PC-9 (cell line): ENCODE results near the gene KREMEN1. TPM values are rescaled to one million over a fixed set of nuclear protein-coding genes. Genes with fewer than 3 reads are reported as not detected.

Experiments used
- BruUV-seq: library from RNA; stranded (reverse); fragments of 400-500 nt; replicated peaks from 2 replicates; lab custom pipeline; 2021; lab: Mats Ljungman, UMichigan
- CTCF ChIA-PET: fragments of 300-600 bp; sonication (Branson Sonifier 250); formaldehyde crosslinking; loops from one replicate; lab custom pipeline; 2022; ENCODE audit warnings: antibody characterized with exemption; lab: Charles Lee
- POLR2A ChIA-PET: fragments of 300-600 bp; sonication (Branson Sonifier 250); formaldehyde crosslinking; loops from one replicate; lab custom pipeline; 2022; ENCODE audit warnings: antibody characterized with exemption; ENCODE audit not compliant: unreplicated experiment; lab: Charles Lee
- DNase-seq, 2 experiments: peaks; one replicate each; pipeline versions ENCODE4 v3.0.0 to v3.0.0-alpha.2; 2015 to 2022; ENCODE audit warnings: mixed read lengths in 1 of 2
- H2AFZ ChIP-seq: fragments of 200-600 bp; sonication (generic); 2 replicates; pipeline ENCODE4 v1.8.1; 2017; ENCODE audit warnings: antibody characterized with exemption
- H3F3A ChIP-seq: fragments of 200-600 bp; sonication (generic); 2 replicates; pipeline ENCODE4 v1.8.1; 2017; ENCODE audit warnings: antibody characterized with exemption, mild to moderate bottlenecking, low read depth; ENCODE audit not compliant: insufficient read depth
- H3K27ac ChIP-seq: fragments of 200-600 bp; sonication (generic); 2 replicates; pipeline ENCODE4 v1.6.1; 2016; ENCODE audit warnings: mixed run types
- H3K27me3 ChIP-seq: fragments of 200-600 bp; sonication (generic); 2 replicates; pipeline ENCODE4 v1.6.1; 2016; ENCODE audit warnings: low read depth, mixed run types; ENCODE audit not compliant: insufficient read depth
- H3K36me3 ChIP-seq: fragments of 200-600 bp; sonication (generic); 2 replicates; pipeline ENCODE4 v1.6.1; 2016; ENCODE audit warnings: low read depth, mixed run types
- H3K4me1 ChIP-seq: fragments of 200-600 bp; sonication (generic); replicated peaks from 2 replicates; pipeline ENCODE4 v1.6.1; 2016; ENCODE audit warnings: mixed run types; ENCODE audit not compliant: insufficient read depth
- H3K4me2 ChIP-seq: fragments of 200-600 bp; sonication (generic); 2 replicates; pipeline ENCODE4 v1.6.1; 2017; ENCODE audit warnings: mixed run types
- H3K4me3 ChIP-seq: fragments of 200-600 bp; sonication (generic); 2 replicates; pipeline ENCODE4 v1.6.1; 2016; ENCODE audit warnings: mixed run types
- H3K79me2 ChIP-seq: fragments of 200-600 bp; sonication (generic); 2 replicates; pipeline ENCODE4 v1.6.1; 2017; ENCODE audit warnings: low read depth, mixed run types
- H3K9me2 ChIP-seq: fragments of 200-600 bp; sonication (generic); 2 replicates; pipeline ENCODE4 v1.8.1; 2017; ENCODE audit warnings: mild to moderate bottlenecking; ENCODE audit not compliant: insufficient read depth
- H3K9me3 ChIP-seq: fragments of 200-600 bp; sonication (generic); 2 replicates; pipeline ENCODE4 v1.8.1; 2016; ENCODE audit warnings: low read depth; ENCODE audit not compliant: insufficient read depth
- H4K20me1 ChIP-seq: fragments of 200-600 bp; sonication (generic); 2 replicates; pipeline ENCODE4 v1.8.1; 2017; ENCODE audit not compliant: insufficient read depth
- CTCF ChIP-seq: fragments of 200-600 bp; sonication (generic); conservative IDR thresholded peaks from 2 replicates; pipeline ENCODE4 v1.6.1; 2017; ENCODE audit warnings: mixed run types, antibody characterized with exemption, mild to moderate bottlenecking, moderate library complexity
- EZH2 ChIP-seq: fragments of 200-600 bp; sonication (generic); IDR thresholded peaks from 2 replicates; pipeline ENCODE4 v1.8.0; 2017; ENCODE audit warnings: antibody characterized with exemption, low read depth
- intact Hi-C: fragments of 100-400 bp; cut with micrococcal nuclease; formaldehyde crosslinking; loops from one replicate; pipeline ENCODE4 v1.10.0; 2022; ENCODE audit not compliant: unreplicated experiment
- total RNA-seq: library from RNA; stranded (reverse); gene quantifications from 2 replicates; pipeline ENCODE4 v1.2.3, GENCODE V29; 2021

The KREMEN1 gene
- total RNA-seq, 1 experiment from 2014 or later = 6.1 TPM

GRCh38 chr22:29110946-29111345 lies 38.1 kb downstream of the KREMEN1 start:
- Histone ChIP-seq H3K9me3 (no peaks in the 10 kb centered on the region), H4K20me1 (no peaks in the 10 kb centered on the region), H3K4me3 (no peak overlapping the region), H3K79me2 (no peaks in the 10 kb centered on the region), H3K27me3 (no peaks in the 10 kb centered on the region), H3K4me2 (no peak overlapping the region), H3K4me1 (peaks cover 19% of the 10 kb centered on the region), H2AFZ (no peak overlapping the region), H3K27ac (no peak overlapping the region), H3K36me3 (no peaks in the 10 kb centered on the region), H3F3A (no peaks in the 10 kb centered on the region; the same call in 1 of the 2 replicates), H3K9me2 (no peaks in the 10 kb centered on the region)
- TF ChIP-seq EZH2 (no peak), CTCF (no peak)
- POLR2A ChIA-PET = no interaction called here
- CTCF ChIA-PET = no interaction called here
- no TSS peak for BruUV-seq
- no peak for DNase-seq
- intact Hi-C loops = no loop called here

- no peaks in the 10 kb centered on the region for H3K36me3 ChIP-seq
- H3K27me3 ChIP-seq = no peaks in the 10 kb centered on the region
- H3K4me1 ChIP-seq = peaks cover 19% of the 10 kb centered on the region
- H3K4me3 ChIP-seq = no peak overlapping the region
- intact Hi-C loops = no loop called here
- ChIA-PET POLR2A (no interaction called here), CTCF (no interaction called here)
- no peaks in the 10 kb centered on the region for H3K79me2 ChIP-seq
- H3K9me3 ChIP-seq = no peaks in the 10 kb centered on the region
- H3F3A ChIP-seq = no peaks in the 10 kb centered on the region; the same call in 1 of the 2 replicates
- DNase-seq = no peak
- no peak overlapping the region for H3K4me2 ChIP-seq
- H3K27ac ChIP-seq = no peak overlapping the region
- no peak for TF ChIP-seq CTCF
- TF ChIP-seq EZH2 = no peak
- no TSS peak for BruUV-seq
- H4K20me1 ChIP-seq = no peaks in the 10 kb centered on the region
- no peaks in the 10 kb centered on the region for H3K9me2 ChIP-seq
- H2AFZ ChIP-seq = no peak overlapping the region
Measured at GRCh38 chr22:29112121-29112520, 39.3 kb downstream of the KREMEN1 start.

- H4K20me1 ChIP-seq = no peaks in the 10 kb centered on the region
- H3K79me2 ChIP-seq = no peaks in the 10 kb centered on the region
- no peaks in the 10 kb centered on the region; the same call in 1 of the 2 replicates for H3K9me3 ChIP-seq
- no peak for DNase-seq
- H3K4me3 ChIP-seq = no peak overlapping the region
- H3K4me1 ChIP-seq = peaks cover 19% of the 10 kb centered on the region
- no peak for TF ChIP-seq EZH2
- TF ChIP-seq CTCF = no peak
- H3K4me2 ChIP-seq = peak overlapping the region; percentile 3; the same call in 1 of the 2 replicates
- intact Hi-C loops = no loop called here
- H2AFZ ChIP-seq = no peak overlapping the region
- ChIA-PET CTCF (no interaction called here), POLR2A (no interaction called here)
- H3F3A ChIP-seq = no peaks in the 10 kb centered on the region; the same call in 1 of the 2 replicates
- no peaks in the 10 kb centered on the region for H3K36me3 ChIP-seq
- no peaks in the 10 kb centered on the region for H3K9me2 ChIP-seq
- no peaks in the 10 kb centered on the region for H3K27me3 ChIP-seq
- no TSS peak for BruUV-seq
- H3K27ac ChIP-seq = 0 out of 2 replicates have a peak overlapping the region, but pooled peaks have one; percentile 20
Measured at GRCh38 chr22:29112681-29113080, 39.8 kb downstream of the KREMEN1 start.
